ENCODE results near the gene AGBL4. TPM values are rescaled to one million over a fixed set of nuclear protein-coding genes. Genes with fewer than 3 reads are reported as not detected.
"Not testable (repeated sequence)": the region's sequence is repeated elsewhere in the genome, so short reads cannot be mapped to it uniquely, and the experiment has no call there.

AGBL4 gene
- total RNA-seq, result 0.50 TPM
- long read RNA-seq, partial matches to known transcripts, result 1 of 2 reads
- long read RNA-seq, other reads (novel, unspliced or antisense), result 1 of 2 reads

DNA sequence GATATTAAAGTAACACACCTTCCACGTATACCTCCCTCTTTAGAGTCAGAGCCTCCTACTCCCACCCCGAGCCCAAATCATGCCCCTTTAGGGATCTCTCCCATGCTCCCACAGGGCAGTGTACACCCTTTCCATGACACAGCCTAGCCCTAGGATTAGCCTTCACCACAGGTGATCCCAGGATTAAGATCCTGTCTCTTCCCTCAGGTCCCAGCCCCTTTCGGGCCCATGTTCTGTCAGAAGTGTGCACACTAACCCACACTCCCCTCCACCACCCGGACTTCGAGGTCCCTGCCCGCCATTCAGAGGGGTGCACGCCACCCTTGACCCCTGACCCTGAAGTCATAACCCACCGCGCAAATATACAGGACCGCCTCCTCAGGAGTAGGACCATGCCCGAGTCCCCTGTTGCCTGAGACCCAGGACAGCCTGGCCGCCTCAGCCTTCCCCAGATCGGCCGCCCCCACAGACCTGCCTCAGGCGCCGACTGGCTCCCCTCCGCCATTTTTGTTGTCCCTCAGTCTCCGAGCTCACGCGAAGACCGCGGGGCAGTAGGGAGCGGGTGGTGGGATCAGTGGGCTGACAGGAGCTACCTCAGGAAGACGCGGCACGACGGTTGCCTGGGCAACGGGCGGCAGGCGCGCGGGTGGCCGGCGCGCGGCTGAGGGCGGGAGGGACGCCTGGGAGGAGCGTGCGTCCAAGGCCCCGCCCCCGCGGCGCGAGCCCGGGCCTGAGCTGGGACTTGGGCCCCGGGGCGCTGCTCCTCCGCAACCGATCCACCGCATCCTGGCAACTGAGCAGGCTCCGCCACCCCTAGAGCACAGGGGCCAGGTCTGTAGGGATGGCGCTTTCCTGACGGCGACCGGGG is at the start of gene AGBL4:
TSS of gene AGBL4 (minus strand) at position 663 of the 868 bp plus-strand sequence.
- intact Hi-C loops (cut with micrococcal nuclease), result no loop called here
- DNase-seq (peak; percentile 80), ATAC-seq (peak; percentile 97)

DNA sequence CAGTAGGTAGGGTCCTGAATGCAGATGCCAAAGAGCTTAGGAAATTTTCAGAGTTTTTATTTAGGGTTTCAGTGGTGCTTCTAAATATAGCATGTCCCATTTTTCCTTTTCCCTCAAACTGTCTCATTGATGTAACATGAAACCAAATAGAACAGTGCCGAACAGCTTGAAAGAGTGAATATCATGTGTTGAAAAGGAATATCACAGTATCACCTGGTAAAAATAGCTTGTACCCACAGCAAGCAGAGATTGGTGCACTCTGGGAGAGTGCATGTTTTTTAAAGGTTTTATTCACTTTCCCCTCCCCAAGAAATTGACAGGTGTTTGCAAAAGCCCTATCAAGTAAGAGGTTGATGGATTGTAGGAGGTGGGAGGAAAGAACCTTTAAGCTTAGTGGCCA is 43.1 kb upstream of the AGBL4 start:
- ATAC-seq (no peak), DNase-seq (no peak)
- intact Hi-C loops (cut with micrococcal nuclease), result no loop called here

GRCh38 chr1:50060279-50060678 is 36.5 kb upstream of the AGBL4 start:
- DNase-seq (no peak), ATAC-seq (no peak)
- intact Hi-C loops (cut with micrococcal nuclease), result no loop called here

DNA sequence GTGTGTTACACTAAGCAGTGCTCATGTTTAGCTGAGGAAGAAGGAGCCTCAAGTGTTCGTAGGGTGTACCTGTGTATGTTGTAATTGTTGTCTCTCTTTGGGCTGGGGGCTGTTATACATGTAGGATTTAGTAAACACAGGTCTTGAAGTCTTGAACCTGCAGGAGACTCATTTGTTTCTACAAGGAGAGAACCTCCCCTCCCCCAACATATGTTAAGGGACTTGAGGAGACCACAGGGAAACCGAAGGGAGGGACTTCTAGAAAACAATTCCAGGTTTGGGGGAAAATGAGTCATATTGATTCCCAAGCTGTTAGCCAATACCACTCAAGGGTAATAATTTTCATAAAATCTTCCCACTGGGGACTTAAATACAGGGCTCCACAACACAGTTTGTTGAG is 25.0 kb upstream of the AGBL4 start:
- no peak for ATAC-seq
- no peak for DNase-seq
- intact Hi-C loops (cut with micrococcal nuclease), result no loop called here

DNA sequence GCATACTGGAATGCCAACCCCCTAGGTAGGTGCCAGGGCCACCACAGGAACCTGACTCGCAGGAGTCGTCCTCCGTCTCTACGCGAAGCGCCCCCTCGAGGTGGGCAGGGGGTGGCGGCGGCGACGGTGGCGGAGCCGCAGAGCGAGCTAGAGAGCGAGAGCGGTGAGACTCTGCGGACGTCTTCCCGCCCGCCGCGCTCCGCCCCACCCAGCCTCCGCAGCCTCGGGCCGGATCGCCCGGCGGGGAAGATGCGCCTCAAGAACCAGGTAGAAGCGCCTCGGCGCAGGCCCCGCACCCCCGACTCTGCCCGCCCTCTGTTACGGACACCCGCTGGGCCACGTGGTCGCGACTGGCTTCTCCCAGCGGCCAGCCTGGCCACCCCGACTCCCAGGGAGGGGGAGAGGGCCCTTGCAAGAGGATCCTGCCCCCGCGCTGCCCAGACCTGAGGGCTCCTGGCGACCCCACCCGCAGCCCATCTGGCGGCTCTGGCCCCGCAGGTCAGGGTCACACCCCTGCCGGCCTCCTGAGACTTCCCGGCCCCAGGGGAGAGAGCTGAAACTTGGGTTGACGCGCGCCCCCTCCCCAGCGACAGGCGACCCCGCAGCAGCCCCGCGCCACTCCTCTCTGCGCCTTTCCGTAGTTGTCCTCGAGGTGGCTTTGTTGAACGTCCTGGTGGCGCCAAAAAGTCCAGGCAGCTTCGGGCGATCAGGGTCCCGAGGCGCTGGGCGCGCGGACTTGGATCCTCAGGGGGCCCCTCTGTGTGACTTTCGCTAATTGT is 24.4 kb upstream of the AGBL4 start:
- no peak for ATAC-seq
- DNase-seq, result peak; percentile 33
- intact Hi-C loops (cut with micrococcal nuclease), result no loop called here

DNA sequence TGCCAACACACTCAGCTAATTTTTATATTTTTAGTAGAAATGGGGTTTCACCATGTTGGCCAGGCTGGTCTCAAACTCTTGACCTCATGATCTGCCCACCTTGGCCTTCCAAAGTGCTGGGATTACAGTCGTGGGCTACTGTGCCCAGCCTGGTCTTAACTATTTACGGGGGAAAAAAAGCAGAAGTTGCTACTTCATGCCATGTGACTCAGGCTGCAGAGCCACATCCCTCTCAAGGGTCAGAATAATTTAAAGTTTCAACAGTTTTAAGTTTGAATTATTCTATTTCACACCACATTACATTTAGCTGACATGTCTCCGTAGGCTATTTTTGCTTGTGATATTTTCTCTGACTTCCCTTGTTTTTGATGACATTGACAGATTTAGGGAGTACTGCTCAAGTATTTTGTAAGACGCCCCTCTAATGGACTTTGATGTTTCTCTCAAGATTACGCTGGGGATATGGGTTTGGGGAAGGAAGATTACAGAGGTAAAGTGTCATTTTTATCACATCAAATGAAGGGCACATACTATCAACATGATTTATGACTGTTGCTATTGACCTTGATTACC is 14.6 kb upstream of the AGBL4 start:
- no peak for ATAC-seq
- intact Hi-C loops (cut with micrococcal nuclease), result no loop called here

GRCh38 chr1:50027794-50028193 is 4.0 kb upstream of the AGBL4 start:
- intact Hi-C loops (cut with micrococcal nuclease), result no loop called here
- ATAC-seq, result no peak
- DNase-seq, result no peak

More for the DNA sequence above, 14.6 kb upstream of the AGBL4 start:
- no peak for DNase-seq

DNA sequence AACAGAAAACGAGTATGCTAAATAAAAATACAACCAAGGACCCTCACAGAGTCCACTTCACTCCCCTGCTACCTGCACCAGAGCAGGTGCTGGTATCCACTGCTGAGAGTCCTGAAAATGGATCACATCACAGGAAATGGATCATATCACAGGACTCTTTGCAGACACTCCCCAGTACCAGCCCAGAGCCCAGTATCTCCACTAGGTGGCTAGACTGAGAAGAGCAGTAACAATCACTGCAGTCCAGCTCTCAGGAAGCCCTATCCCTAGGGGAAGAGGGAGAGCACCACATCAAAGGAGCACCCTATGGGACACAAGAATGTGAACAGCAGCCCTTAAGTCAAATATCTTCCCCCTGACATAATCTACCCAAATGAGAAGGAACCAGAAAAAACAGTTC is 28.0 kb downstream of the AGBL4 start:
- ATAC-seq, result no peak
- intact Hi-C loops (cut with micrococcal nuclease), result no loop called here

DNA sequence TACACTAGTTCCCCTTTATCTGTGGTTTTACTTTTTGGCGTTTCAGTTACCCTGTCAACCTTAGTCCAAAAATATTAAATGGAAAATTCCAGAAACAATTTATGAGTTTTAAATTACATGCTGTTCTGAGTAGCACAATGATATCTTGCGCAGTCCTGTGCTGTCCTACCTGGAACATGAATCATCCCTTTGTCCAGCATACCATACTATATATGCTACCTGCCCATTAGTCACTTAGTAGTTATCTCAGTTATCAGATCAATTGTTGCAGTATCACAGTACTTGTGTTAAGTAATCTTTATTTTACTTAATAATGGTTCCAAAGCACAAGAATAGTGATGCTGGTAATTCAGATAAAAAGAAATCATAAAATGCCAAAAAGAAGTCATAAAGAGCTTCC is 52.7 kb downstream of the AGBL4 start:
- no peak for ATAC-seq

More for the DNA sequence above, 28.0 kb downstream of the AGBL4 start:
- no peak for DNase-seq

DNA sequence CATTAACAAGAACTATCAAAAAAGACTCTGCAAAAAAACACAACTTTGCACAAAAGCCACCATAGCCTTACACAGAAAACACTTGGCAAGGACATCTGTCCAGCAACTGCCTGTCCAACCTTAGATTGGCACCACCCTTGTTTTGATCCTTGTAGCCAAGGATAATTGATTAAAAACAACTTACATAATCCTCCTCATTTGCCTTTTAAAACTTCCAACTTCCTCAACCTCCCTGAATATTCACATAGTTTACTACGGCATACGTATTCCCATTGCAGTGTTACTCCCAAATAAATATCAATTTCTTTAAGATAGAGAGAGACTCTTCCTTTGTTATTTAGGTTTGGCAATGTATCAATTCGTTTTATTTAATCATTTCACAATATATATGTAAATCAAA is 72.4 kb downstream of the AGBL4 start:
- DNase-seq (no peak), ATAC-seq (no peak)
- intact Hi-C loops (cut with micrococcal nuclease), result no loop called here

More for the DNA sequence above, 52.7 kb downstream of the AGBL4 start:
- DNase-seq, result no peak
- intact Hi-C loops (cut with micrococcal nuclease), result no loop called here

- ATAC-seq; intact Hi-C loops (cut with micrococcal nuclease); DNase-seq: not testable (repeated sequence)
Observed at GRCh38 chr1:49915301-49915700, 108.5 kb downstream of the AGBL4 start.

GRCh38 chr1:49906365-49906764 is 117.4 kb downstream of the AGBL4 start:
- ATAC-seq (no peak), DNase-seq (no peak)
- intact Hi-C loops (cut with micrococcal nuclease), result no loop called here

DNA sequence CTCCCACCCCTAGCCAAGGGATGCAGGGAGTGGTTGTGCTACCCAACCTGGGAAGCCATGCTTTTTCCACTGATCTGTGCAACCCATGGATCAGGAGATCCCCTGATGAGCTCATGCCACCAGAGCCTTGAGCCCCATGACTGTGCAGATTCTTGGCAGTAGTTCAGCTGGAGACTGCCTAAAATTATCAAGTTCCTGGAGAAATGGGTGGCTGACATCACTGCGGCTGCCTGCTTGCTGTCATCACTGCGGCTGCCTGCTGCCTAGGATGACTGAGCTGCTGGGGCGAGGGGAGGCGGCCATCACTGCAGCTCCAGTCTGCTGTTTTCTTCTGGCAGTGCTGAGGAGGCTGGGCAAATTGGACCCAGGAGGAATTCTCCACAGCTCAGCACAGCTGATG is 159.2 kb downstream of the AGBL4 start:
- ATAC-seq, result no peak
- intact Hi-C loops (cut with micrococcal nuclease), result no loop called here
- DNase-seq, result no peak

GRCh38 chr1:49854741-49855140 is 169.0 kb downstream of the AGBL4 start:
- intact Hi-C loops (cut with micrococcal nuclease), result no loop called here
- DNase-seq (no peak), ATAC-seq (no peak)

- DNase-seq, result no peak
- no peak for ATAC-seq
- intact Hi-C loops (cut with micrococcal nuclease), result no loop called here
Observed at GRCh38 chr1:49842596-49842995, 181.2 kb downstream of the AGBL4 start.

GRCh38 chr1:49841767-49842166 is 182.0 kb downstream of the AGBL4 start:
- DNase-seq (no peak), ATAC-seq (no peak)
- intact Hi-C loops (cut with micrococcal nuclease), result no loop called here

GRCh38 chr1:49824261-49824660 is 199.5 kb downstream of the AGBL4 start:
- DNase-seq (no peak), ATAC-seq (no peak)
- intact Hi-C loops (cut with micrococcal nuclease), result no loop called here

DNA sequence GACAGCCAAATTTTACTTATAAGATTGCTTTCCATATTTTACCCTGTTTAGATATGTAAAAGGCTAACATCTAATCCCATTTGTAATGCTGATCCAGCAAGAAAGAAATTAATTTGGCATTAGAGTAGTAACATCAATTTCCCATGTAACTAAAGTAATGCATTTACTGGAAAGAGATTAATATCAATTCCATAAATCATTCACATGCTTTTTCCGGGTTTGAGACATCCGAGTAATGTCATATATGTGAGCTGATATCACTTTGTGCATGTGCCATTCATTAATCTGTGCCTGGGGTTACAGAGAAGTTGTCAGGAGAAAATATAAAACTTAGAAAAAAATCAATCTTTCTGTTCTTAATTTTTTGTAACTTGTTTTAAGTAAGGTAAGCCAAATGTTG is 206.1 kb downstream of the AGBL4 start:
- ATAC-seq (no peak), DNase-seq (no peak)

DNA sequence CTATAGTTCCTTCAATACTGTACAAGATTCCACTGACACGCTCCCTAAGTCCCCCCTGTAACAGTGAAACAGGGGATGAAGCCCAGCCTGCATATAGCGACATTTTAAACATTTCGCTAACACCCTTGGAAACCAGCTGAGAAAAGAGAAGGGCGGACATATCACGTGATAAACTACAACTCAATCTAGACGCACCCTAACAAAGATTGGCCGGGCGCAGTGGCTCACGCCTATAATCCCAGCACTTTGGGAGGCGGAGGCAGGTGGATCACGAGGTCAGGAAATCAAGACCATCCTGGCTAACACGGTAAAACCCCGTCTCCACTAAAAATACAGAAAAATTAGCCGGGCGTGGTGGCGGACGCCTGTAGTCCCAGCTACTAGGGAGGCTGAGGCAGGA is 236.7 kb downstream of the AGBL4 start:
- ATAC-seq; intact Hi-C loops (cut with micrococcal nuclease); DNase-seq: not testable (repeated sequence)

More for the DNA sequence above, 206.1 kb downstream of the AGBL4 start:
- intact Hi-C loops (cut with micrococcal nuclease), result no loop called here

DNA sequence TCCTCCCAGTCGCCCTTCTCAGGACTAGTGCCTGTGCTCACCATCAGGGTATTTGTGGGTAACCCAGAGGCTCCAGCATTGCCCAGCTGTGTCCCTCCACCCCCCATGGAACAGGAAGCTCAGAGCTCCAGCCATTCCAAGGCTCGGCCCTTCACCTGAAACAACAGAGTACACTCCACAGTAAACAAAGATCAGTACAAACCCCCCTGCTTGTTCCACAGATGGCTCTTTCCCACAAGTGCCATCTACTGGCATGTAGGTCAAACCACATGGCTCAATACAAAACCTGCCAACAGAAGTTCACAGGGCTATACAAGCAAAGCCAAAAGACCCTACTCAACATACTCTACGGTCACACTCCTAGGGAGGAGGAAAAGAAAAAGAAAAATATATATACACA is 258.7 kb downstream of the AGBL4 start:
- ATAC-seq (no peak), DNase-seq (no peak)
- intact Hi-C loops (cut with micrococcal nuclease), result no loop called here
